WTC11 (cell line): ENCODE results near the gene CD109. TPM values are rescaled to one million over a fixed set of nuclear protein-coding genes. Genes with fewer than 3 reads are reported as not detected.

Experiments
- ATAC-seq: fragments of 200-7000 bp; cut with Tn5 transposase; 2 replicates; pipeline ENCODE4 v1.10.0; 2021; ENCODE audit warnings: mild to moderate bottlenecking, moderate library complexity
- CTCF ChIA-PET: fragments of 300-600 bp; sonication (Branson Sonifier 250); formaldehyde crosslinking; loops from one replicate; lab custom pipeline; 2021; ENCODE audit warnings: antibody characterized with exemption; lab: Charles Lee
- POLR2A ChIA-PET: fragments of 350-600 bp; sonication (Branson Sonifier 250); formaldehyde crosslinking; loops from one replicate; lab custom pipeline; 2021; ENCODE audit warnings: antibody characterized with exemption; lab: Charles Lee
- DNase-seq: peaks from one replicate; pipeline ENCODE4 v3.0.0; 2021; ENCODE audit warnings: low spot score
- H3K27ac Mint-ChIP-seq: 2 replicates; pipeline ENCODE4 v1.8.0; 2021; ENCODE audit warnings: mixed read lengths
- H3K27me3 Mint-ChIP-seq: 2 replicates; pipeline ENCODE4 v1.8.0; 2021; ENCODE audit warnings: low read depth, mild to moderate bottlenecking, moderate library complexity, mixed read lengths
- H3K36me3 Mint-ChIP-seq: 2 replicates; pipeline ENCODE4 v1.8.0; 2021; ENCODE audit warnings: mixed read lengths
- H3K4me1 Mint-ChIP-seq: 2 replicates; pipeline ENCODE4 v1.8.0; 2022; ENCODE audit warnings: mixed read lengths
- H3K4me3 Mint-ChIP-seq: 2 replicates; pipeline ENCODE4 v1.8.0; 2021; ENCODE audit warnings: mild to moderate bottlenecking, moderate library complexity, mixed read lengths
- H3K9me3 Mint-ChIP-seq: 2 replicates; pipeline ENCODE4 v1.8.0; 2021; ENCODE audit warnings: mixed read lengths
- FOXJ3 ChIP-seq: sonication (generic); formaldehyde crosslinking; IDR thresholded peaks from 2 replicates; pipeline ENCODE4 v1.9.0; 2021; ENCODE audit warnings: missing genetic modification reagents, mild to moderate bottlenecking, borderline replicate concordance
- FOXK1 ChIP-seq: sonication (generic); formaldehyde crosslinking; IDR thresholded peaks from 2 replicates; pipeline ENCODE4 v1.8.0; 2022; ENCODE audit warnings: mild to moderate bottlenecking, moderate library complexity, missing genetic modification reagents
- FOXP1 ChIP-seq: sonication (generic); formaldehyde crosslinking; IDR thresholded peaks from 2 replicates; pipeline ENCODE4 v1.8.0; 2022; ENCODE audit warnings: missing genetic modification reagents, mild to moderate bottlenecking, moderate library complexity, borderline replicate concordance
- GRHL2 ChIP-seq: fragments of 250-450 bp; sonication (Bioruptor Pico); IDR thresholded peaks from 2 replicates; pipeline ENCODE4 v1.8.0; 2022; ENCODE audit warnings: mild to moderate bottlenecking, moderate library complexity; ENCODE audit not compliant: insufficient replicate concordance, severe bottlenecking
- IRF2 ChIP-seq: sonication (generic); formaldehyde crosslinking; IDR thresholded peaks from 2 replicates; pipeline ENCODE4 v1.8.0; 2022; ENCODE audit warnings: low read depth, missing genetic modification reagents, borderline replicate concordance
- KAT7 ChIP-seq: sonication (generic); formaldehyde crosslinking; IDR thresholded peaks from 2 replicates; pipeline ENCODE4 v1.8.1; 2023; ENCODE audit warnings: missing genetic modification reagents, mild to moderate bottlenecking, borderline replicate concordance
- MXD4 ChIP-seq: fragments of 250-450 bp; sonication (Bioruptor Pico); IDR thresholded peaks from 2 replicates; pipeline ENCODE4 v1.8.0; 2021; ENCODE audit warnings: mild to moderate bottlenecking, moderate library complexity, borderline replicate concordance
- NFYB ChIP-seq: sonication (generic); formaldehyde crosslinking; conservative IDR thresholded peaks from 2 replicates; pipeline ENCODE4 v1.8.0; 2022; ENCODE audit warnings: low read depth, missing genetic modification reagents
- NR3C1 ChIP-seq: sonication (generic); formaldehyde crosslinking; conservative IDR thresholded peaks from 2 replicates; pipeline ENCODE4 v1.8.1; 2023; ENCODE audit warnings: low read depth, mild to moderate bottlenecking, missing genetic modification reagents
- RELA ChIP-seq: sonication (generic); formaldehyde crosslinking; IDR thresholded peaks from 2 replicates; pipeline ENCODE4 v1.8.1; 2022; ENCODE audit warnings: missing genetic modification reagents, mild to moderate bottlenecking, borderline replicate concordance
- RORB ChIP-seq: fragments of 250-450 bp; sonication (Bioruptor Pico); IDR thresholded peaks from 2 replicates; pipeline ENCODE4 v1.9.0; 2021; ENCODE audit warnings: mild to moderate bottlenecking
- SOX15 ChIP-seq: fragments of 250-450 bp; sonication (Bioruptor Pico); IDR thresholded peaks from 2 replicates; pipeline ENCODE4 v1.9.0; 2021; ENCODE audit warnings: mild to moderate bottlenecking
- TP53 ChIP-seq: sonication (generic); formaldehyde crosslinking; IDR thresholded peaks from 2 replicates; pipeline ENCODE4 v1.8.1; 2023; ENCODE audit warnings: mild to moderate bottlenecking, missing genetic modification reagents
- ZNF219 ChIP-seq: sonication (generic); formaldehyde crosslinking; IDR thresholded peaks from 2 replicates; pipeline ENCODE4 v1.8.0; 2023; ENCODE audit warnings: missing genetic modification reagents, mild to moderate bottlenecking, borderline replicate concordance
- ZNF317 ChIP-seq: sonication (generic); formaldehyde crosslinking; IDR thresholded peaks from 2 replicates; pipeline ENCODE4 v1.8.1; 2023; ENCODE audit warnings: low read depth, mild to moderate bottlenecking, moderate library complexity, missing genetic modification reagents, borderline replicate concordance
- ZNF423 ChIP-seq: fragments of 250-450 bp; sonication (Bioruptor Pico); IDR thresholded peaks from 2 replicates; pipeline ENCODE4 v2.1.2; 2022; ENCODE audit warnings: mild to moderate bottlenecking, moderate library complexity
- total RNA-seq: library from RNA; stranded (reverse); gene quantifications from 3 replicates; pipeline ENCODE4 v1.2.3, GENCODE V29; 2021
- TF ChIP-seq, protein P1 (sequence below): fragments of 250-450 bp; sonication (Bioruptor Pico); IDR thresholded peaks from 2 replicates; pipeline ENCODE4 v1.9.0; 2021; ENCODE audit warnings: mild to moderate bottlenecking
- TF ChIP-seq, protein P2 (sequence below): sonication (generic); formaldehyde crosslinking; IDR thresholded peaks from 2 replicates; pipeline ENCODE4 v1.8.1; 2022; ENCODE audit warnings: low read depth, missing genetic modification reagents, borderline replicate concordance
- TF ChIP-seq, protein P3 (sequence below): sonication (generic); formaldehyde crosslinking; IDR thresholded peaks from 2 replicates; pipeline ENCODE4 v1.8.0; 2023; ENCODE audit warnings: mild to moderate bottlenecking, missing genetic modification reagents
- TF ChIP-seq, protein P4 (sequence below): sonication (generic); formaldehyde crosslinking; IDR thresholded peaks from 2 replicates; pipeline ENCODE4 v1.8.1; 2023; ENCODE audit warnings: mild to moderate bottlenecking, missing genetic modification reagents, borderline replicate concordance

The CD109 gene
- total RNA-seq, 1 experiment from 2014 or later, result 4.5 TPM

DNA sequence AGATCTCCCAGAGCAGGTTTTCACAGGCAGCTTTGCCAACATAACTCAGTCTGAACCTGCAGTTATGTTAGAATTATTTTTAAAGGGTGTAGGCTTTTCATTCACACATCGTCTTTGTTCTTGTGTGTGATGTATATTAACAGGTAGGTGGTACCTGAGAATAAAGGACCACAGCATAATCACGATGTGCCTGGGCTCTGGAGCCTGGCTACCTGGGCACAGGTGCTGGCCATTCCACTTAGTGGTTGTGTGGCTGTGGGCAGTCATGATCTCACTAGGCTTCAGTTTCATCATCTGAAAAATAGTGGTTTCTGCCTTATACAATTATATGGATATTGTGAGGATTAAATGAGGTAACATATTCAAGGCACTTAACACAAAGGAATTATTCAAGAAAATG, 6.4 kb downstream of the CD109 start:
- ATAC-seq, result no peak
- Mint-ChIP-seq H3K27ac (no peak overlapping the region), H3K4me1 (peaks cover 7% of the 10 kb centered on the region), H3K36me3 (no peaks in the 10 kb centered on the region), H3K9me3 (no peaks in the 10 kb centered on the region), H3K4me3 (no peak overlapping the region), H3K27me3 (no peaks in the 10 kb centered on the region)
- TF ChIP-seq FOXK1 (CRISPR knock-in tag) (no peak), ZNF423 (CRISPR knock-in tag) (no peak), IRF2 (CRISPR knock-in tag) (no peak), KAT7 (CRISPR knock-in tag) (no peak), ZNF317 (CRISPR knock-in tag) (no peak), NFYB (no peak), GRHL2 (CRISPR knock-in tag) (no peak), RORB (no peak), SOX15 (CRISPR knock-in tag) (no peak), RELA (CRISPR knock-in tag) (no peak), MXD4 (CRISPR knock-in tag) (no peak), FOXP1 (CRISPR knock-in tag) (no peak), NR3C1 (no peak), TP53 (CRISPR knock-in tag) (no peak), ZNF219 (CRISPR knock-in tag) (no peak), FOXJ3 (CRISPR knock-in tag) (no peak)
- TF ChIP-seq, protein P1, sequence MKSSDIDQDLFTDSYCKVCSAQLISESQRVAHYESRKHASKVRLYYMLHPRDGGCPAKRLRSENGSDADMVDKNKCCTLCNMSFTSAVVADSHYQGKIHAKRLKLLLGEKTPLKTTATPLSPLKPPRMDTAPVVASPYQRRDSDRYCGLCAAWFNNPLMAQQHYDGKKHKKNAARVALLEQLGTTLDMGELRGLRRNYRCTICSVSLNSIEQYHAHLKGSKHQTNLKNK, result no peak
- TF ChIP-seq, protein P2, sequence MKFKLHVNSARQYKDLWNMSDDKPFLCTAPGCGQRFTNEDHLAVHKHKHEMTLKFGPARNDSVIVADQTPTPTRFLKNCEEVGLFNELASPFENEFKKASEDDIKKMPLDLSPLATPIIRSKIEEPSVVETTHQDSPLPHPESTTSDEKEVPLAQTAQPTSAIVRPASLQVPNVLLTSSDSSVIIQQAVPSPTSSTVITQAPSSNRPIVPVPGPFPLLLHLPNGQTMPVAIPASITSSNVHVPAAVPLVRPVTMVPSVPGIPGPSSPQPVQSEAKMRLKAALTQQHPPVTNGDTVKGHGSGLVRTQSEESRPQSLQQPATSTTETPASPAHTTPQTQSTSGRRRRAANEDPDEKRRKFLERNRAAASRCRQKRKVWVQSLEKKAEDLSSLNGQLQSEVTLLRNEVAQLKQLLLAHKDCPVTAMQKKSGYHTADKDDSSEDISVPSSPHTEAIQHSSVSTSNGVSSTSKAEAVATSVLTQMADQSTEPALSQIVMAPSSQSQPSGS, result no peak
- TF ChIP-seq, protein P3, sequence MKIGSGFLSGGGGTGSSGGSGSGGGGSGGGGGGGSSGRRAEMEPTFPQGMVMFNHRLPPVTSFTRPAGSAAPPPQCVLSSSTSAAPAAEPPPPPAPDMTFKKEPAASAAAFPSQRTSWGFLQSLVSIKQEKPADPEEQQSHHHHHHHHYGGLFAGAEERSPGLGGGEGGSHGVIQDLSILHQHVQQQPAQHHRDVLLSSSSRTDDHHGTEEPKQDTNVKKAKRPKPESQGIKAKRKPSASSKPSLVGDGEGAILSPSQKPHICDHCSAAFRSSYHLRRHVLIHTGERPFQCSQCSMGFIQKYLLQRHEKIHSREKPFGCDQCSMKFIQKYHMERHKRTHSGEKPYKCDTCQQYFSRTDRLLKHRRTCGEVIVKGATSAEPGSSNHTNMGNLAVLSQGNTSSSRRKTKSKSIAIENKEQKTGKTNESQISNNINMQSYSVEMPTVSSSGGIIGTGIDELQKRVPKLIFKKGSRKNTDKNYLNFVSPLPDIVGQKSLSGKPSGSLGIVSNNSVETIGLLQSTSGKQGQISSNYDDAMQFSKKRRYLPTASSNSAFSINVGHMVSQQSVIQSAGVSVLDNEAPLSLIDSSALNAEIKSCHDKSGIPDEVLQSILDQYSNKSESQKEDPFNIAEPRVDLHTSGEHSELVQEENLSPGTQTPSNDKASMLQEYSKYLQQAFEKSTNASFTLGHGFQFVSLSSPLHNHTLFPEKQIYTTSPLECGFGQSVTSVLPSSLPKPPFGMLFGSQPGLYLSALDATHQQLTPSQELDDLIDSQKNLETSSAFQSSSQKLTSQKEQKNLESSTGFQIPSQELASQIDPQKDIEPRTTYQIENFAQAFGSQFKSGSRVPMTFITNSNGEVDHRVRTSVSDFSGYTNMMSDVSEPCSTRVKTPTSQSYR, result no peak
- TF ChIP-seq, protein P4, sequence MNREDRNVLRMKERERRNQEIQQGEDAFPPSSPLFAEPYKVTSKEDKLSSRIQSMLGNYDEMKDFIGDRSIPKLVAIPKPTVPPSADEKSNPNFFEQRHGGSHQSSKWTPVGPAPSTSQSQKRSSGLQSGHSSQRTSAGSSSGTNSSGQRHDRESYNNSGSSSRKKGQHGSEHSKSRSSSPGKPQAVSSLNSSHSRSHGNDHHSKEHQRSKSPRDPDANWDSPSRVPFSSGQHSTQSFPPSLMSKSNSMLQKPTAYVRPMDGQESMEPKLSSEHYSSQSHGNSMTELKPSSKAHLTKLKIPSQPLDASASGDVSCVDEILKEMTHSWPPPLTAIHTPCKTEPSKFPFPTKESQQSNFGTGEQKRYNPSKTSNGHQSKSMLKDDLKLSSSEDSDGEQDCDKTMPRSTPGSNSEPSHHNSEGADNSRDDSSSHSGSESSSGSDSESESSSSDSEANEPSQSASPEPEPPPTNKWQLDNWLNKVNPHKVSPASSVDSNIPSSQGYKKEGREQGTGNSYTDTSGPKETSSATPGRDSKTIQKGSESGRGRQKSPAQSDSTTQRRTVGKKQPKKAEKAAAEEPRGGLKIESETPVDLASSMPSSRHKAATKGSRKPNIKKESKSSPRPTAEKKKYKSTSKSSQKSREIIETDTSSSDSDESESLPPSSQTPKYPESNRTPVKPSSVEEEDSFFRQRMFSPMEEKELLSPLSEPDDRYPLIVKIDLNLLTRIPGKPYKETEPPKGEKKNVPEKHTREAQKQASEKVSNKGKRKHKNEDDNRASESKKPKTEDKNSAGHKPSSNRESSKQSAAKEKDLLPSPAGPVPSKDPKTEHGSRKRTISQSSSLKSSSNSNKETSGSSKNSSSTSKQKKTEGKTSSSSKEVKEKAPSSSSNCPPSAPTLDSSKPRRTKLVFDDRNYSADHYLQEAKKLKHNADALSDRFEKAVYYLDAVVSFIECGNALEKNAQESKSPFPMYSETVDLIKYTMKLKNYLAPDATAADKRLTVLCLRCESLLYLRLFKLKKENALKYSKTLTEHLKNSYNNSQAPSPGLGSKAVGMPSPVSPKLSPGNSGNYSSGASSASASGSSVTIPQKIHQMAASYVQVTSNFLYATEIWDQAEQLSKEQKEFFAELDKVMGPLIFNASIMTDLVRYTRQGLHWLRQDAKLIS (CRISPR knock-in tag), result no peak
- POLR2A ChIA-PET, result no interaction called here
- no peak for DNase-seq
- CTCF ChIA-PET, result no interaction called here
